ENCODE data around the gene PRODH2.
"Not testable (repeated sequence)": the region's sequence is repeated elsewhere in the genome, so short reads cannot be mapped to it uniquely, and the experiment has no call there.

The PRODH2 gene

DNA sequence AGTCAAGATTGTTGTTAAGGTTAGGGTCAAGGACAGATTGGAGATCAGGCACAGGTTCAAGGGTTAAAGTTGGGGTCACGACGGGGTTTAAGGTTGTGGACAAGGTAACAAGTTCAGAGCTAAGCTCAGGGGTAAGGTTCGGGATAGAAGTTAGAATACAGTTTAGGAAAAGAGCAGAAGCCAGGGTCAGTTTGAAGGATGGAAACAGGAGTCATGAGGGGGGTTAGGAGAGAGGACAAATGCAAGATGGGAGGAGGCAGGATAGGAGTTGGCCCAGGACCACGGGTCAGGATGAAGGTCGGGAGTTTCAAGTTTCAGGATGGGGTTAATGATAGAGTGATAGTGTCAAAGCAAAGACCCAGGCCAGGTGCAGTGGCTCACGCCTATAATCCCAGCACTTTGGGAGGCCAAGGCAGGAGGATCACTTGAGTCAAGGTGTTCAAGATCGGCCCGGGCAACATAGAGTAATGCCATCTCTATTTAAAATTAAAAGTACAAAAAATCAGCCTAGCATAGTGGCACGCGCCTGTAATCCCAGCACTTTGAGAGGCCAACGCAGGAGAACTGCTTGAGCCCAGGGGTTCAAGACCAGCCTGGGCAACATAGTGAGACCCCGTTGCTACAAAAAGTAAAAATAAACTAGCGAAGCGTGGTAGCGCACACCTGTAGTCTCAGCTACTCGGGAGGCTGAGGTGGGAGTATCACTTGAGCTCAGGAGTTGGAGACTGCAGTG, 32.0 kb upstream of the PRODH2 start:
- no peak overlapping the region for H3K9ac ChIP-seq
- no peak overlapping the region for H3K27ac ChIP-seq
- TF ChIP-seq, protein P1, sequence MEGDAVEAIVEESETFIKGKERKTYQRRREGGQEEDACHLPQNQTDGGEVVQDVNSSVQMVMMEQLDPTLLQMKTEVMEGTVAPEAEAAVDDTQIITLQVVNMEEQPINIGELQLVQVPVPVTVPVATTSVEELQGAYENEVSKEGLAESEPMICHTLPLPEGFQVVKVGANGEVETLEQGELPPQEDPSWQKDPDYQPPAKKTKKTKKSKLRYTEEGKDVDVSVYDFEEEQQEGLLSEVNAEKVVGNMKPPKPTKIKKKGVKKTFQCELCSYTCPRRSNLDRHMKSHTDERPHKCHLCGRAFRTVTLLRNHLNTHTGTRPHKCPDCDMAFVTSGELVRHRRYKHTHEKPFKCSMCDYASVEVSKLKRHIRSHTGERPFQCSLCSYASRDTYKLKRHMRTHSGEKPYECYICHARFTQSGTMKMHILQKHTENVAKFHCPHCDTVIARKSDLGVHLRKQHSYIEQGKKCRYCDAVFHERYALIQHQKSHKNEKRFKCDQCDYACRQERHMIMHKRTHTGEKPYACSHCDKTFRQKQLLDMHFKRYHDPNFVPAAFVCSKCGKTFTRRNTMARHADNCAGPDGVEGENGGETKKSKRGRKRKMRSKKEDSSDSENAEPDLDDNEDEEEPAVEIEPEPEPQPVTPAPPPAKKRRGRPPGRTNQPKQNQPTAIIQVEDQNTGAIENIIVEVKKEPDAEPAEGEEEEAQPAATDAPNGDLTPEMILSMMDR (conservative IDR thresholded peaks at IDR 0.05; ENCODE audit: low read depth, low read length): no peak
- H3K27me3 ChIP-seq (ENCODE audit: insufficient read depth, low read depth): peaks cover 53% of the 10 kb centered on the region
- H4K20me1 ChIP-seq (ENCODE audit: insufficient read depth): no peaks in the 10 kb centered on the region
- H3K79me2 ChIP-seq (ENCODE audit: insufficient read depth, low read depth): no peaks in the 10 kb centered on the region
- H3K4me2 ChIP-seq: no peak overlapping the region
- H2AFZ ChIP-seq (ENCODE audit: low read depth): no peak overlapping the region
- H3K4me1 ChIP-seq (ENCODE audit: low read depth, poor library complexity, severe bottlenecking): no peaks in the 10 kb centered on the region
- no peaks in the 10 kb centered on the region for H3K36me3 ChIP-seq (ENCODE audit: insufficient read depth)
- H3K4me3 ChIP-seq (IDR thresholded peaks at IDR 0.05; ENCODE audit: insufficient read depth, low read depth, low read length): no peak overlapping the region

DNA sequence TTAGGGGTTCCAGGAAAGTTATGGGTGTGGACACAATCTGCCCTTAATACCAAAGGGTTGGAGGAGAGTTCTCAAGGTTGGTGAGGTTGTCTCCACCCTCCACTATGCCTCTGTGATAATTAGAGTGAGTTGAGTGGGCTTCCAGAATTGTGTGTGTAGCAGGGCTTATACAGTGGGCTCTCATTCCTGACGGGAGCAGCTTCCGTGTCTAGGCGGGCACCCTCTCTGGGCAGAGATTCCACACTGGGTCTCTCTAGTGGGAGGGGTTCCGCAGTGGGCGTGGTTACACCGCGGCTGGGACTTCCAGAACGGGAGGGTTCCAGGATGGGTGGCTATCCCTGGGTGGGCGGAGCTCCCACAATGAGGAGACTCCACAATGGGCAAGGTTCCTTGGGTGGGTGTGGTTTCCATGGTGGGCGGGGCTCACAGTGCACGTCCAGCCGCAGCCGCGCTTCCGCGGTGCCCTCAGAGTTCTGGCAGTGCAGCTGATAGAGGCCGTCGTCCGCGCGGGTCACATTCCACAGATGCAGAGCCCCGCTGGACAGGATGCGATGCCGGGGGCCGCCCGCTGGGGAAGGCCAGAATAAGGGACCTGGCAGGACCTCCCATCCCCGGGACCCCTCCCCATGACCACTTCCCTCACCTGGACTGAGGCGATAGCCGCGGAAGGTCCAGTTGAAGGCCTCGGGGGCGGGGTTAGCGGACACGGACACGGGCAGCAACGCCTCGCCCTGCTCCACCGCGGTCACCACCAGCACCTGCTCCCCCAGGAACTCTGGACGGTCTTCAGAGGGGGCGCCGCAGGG, 31.2 kb upstream of the PRODH2 start:
- no peak overlapping the region for H3K4me2 ChIP-seq
- no peaks in the 10 kb centered on the region for H3K79me2 ChIP-seq (ENCODE audit: insufficient read depth, low read depth)
- no peak overlapping the region for H3K4me3 ChIP-seq (IDR thresholded peaks at IDR 0.05; ENCODE audit: insufficient read depth, low read depth, low read length)
- no peaks in the 10 kb centered on the region for H3K36me3 ChIP-seq (ENCODE audit: insufficient read depth)
- H3K4me1 ChIP-seq (ENCODE audit: low read depth, poor library complexity, severe bottlenecking): no peaks in the 10 kb centered on the region
- peaks cover 50% of the 10 kb centered on the region for H3K27me3 ChIP-seq (ENCODE audit: insufficient read depth, low read depth)
- H3K27ac ChIP-seq: no peak overlapping the region
- TF ChIP-seq, protein P1 (conservative IDR thresholded peaks at IDR 0.05; ENCODE audit: low read depth, low read length): no peak
- no peaks in the 10 kb centered on the region for H4K20me1 ChIP-seq (ENCODE audit: insufficient read depth)
- no peak overlapping the region for H3K9ac ChIP-seq
- H2AFZ ChIP-seq (ENCODE audit: low read depth): no peak overlapping the region

DNA sequence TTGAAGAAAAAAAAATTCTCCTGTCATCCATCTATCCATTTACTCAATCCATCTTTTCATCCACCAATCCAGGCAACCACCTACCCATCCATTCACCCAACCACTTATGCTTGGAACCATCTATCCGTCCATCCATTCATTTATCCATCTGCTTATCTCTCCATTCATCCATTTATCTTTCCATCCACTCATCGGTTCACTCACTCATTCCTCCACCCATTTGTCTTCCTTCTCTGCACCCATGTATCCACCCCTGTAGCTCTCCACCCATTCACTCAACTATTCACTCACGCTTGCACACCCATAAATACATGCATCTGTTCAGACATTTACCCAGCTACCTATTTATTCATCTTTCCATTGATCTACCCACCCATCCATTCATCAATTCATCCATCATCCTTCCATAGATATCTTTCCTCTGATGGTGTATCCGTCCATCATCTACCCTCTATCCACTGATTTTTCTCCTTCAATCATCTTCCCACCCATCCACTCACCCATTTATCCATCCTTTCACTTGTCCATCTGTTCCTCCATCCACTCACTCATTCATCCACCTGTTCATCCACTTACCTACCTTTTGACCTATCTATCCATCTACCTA, 30.1 kb upstream of the PRODH2 start:
- Histone ChIP-seq H3K4me2 (no peak overlapping the region), H2AFZ (ENCODE audit: low read depth) (no peak overlapping the region), H3K9ac (no peak overlapping the region), H3K36me3 (ENCODE audit: insufficient read depth) (no peaks in the 10 kb centered on the region), H3K79me2 (ENCODE audit: insufficient read depth, low read depth) (no peaks in the 10 kb centered on the region), H3K4me3 (IDR thresholded peaks at IDR 0.05; ENCODE audit: insufficient read depth, low read depth, low read length) (no peak overlapping the region), H3K27ac (no peak overlapping the region), H4K20me1 (ENCODE audit: insufficient read depth) (no peaks in the 10 kb centered on the region), H3K27me3 (ENCODE audit: insufficient read depth, low read depth) (peaks cover 43% of the 10 kb centered on the region), H3K4me1 (ENCODE audit: low read depth, poor library complexity, severe bottlenecking) (no peaks in the 10 kb centered on the region)
- TF ChIP-seq, protein P1 (conservative IDR thresholded peaks at IDR 0.05; ENCODE audit: low read depth, low read length): no peak

DNA sequence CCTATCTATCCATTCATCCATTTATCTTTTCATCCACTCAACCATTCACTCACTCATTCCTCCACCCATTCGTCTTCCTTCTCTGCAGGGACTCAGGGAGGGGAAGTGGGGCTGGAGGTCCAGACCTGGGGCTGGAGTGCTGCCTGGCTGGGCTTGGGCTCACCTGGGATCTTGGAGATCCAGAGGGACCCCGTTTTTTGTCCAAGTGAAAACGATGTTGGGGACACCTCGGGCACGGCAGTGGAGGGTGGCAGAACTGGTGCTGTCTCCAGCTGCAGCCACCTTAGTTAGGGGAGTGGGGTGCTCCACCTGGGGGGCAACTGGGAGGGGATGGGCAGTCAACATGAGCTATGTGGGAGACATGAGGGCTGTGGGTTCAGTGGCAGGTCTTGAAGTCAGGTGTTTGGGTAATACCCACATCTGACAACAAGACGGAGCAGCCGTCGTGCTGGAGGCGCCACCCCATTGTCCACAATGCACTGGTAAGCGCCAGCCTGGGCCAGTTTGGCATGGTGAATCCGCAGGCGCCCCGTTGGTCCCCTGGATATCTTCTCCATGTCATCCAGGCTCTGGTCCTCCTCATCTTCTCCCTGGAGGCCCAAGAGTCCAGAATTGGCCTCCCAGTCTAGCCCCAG, 29.4 kb upstream of the PRODH2 start:
- Histone ChIP-seq H3K4me1 (ENCODE audit: low read depth, poor library complexity, severe bottlenecking) (no peaks in the 10 kb centered on the region), H3K27ac (no peak overlapping the region), H3K4me2 (no peak overlapping the region), H3K27me3 (ENCODE audit: insufficient read depth, low read depth) (peaks cover 42% of the 10 kb centered on the region), H4K20me1 (ENCODE audit: insufficient read depth) (no peaks in the 10 kb centered on the region), H3K79me2 (ENCODE audit: insufficient read depth, low read depth) (no peaks in the 10 kb centered on the region), H2AFZ (ENCODE audit: low read depth) (no peak overlapping the region), H3K9ac (no peak overlapping the region), H3K36me3 (ENCODE audit: insufficient read depth) (no peaks in the 10 kb centered on the region), H3K4me3 (IDR thresholded peaks at IDR 0.05; ENCODE audit: insufficient read depth, low read depth, low read length) (no peak overlapping the region)
- TF ChIP-seq, protein P1 (conservative IDR thresholded peaks at IDR 0.05; ENCODE audit: low read depth, low read length): no peak

DNA sequence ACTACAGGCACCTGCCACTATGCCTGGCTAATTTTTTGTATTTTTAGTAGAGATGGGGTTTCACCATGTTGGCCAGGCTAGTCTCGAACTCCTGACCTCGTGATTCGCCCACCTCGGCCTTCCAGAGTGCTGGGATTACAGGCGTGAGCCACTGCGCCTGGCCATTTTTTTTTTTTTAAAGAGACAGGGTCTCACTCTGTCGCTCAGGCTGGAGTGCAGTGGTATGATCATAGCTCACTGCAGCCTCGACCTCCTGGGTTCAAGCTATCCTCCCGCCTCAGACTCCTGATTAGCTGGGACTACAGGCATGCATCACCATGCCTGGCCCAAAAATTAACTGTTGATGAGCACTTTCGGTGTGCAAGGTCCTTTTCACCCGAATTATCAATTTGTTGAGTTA, 23.5 kb upstream of the PRODH2 start:
- H3K36me3 ChIP-seq (ENCODE audit: insufficient read depth); H3K79me2 ChIP-seq (ENCODE audit: insufficient read depth, low read depth); H3K9ac ChIP-seq; H4K20me1 ChIP-seq (ENCODE audit: insufficient read depth); H3K4me2 ChIP-seq; H3K27ac ChIP-seq; H2AFZ ChIP-seq (ENCODE audit: low read depth); H3K4me1 ChIP-seq (ENCODE audit: low read depth, poor library complexity, severe bottlenecking); H3K4me3 ChIP-seq (IDR thresholded peaks at IDR 0.05; ENCODE audit: insufficient read depth, low read depth, low read length): not testable (repeated sequence)
- H3K27me3 ChIP-seq (ENCODE audit: insufficient read depth, low read depth): peaks cover 57% of the 10 kb centered on the region; the same call in 1 of the 2 replicates
